Brain microvascular endothelial cell (primary cell): ENCODE results near the gene KCNG1.
A peak's percentile ranks its signal among the peaks of the same experiment; 100 is the strongest.

ENCODE experiments used
- DNase-seq: peaks from one replicate; pipeline ENCODE4 v3.0.0-alpha.2; 2020
- H3K27ac ChIP-seq: fragments of 250-450 bp; sonication (Bioruptor Pico); 2 replicates; pipeline ENCODE4 v1.5.1; 2020; ENCODE audit warnings: mild to moderate bottlenecking, moderate library complexity
- H3K27me3 ChIP-seq: fragments of 250-450 bp; sonication (Bioruptor Pico); replicated peaks from 2 replicates; pipeline ENCODE4 v1.5.1; 2020; ENCODE audit warnings: mild to moderate bottlenecking
- H3K36me3 ChIP-seq: fragments of 250-450 bp; sonication (Bioruptor Pico); replicated peaks from 2 replicates; pipeline ENCODE4 v1.5.1; 2020; ENCODE audit warnings: mild to moderate bottlenecking
- H3K4me3 ChIP-seq: 2 replicates; pipeline ENCODE4 v1.5.1; 2011; ENCODE audit warnings: low read depth, mild to moderate bottlenecking, control low read depth, low read length, moderate library complexity
- CTCF ChIP-seq: IDR thresholded peaks from 2 replicates; pipeline ENCODE4 v1.5.1; 2011; ENCODE audit warnings: low read depth, mild to moderate bottlenecking, moderate library complexity, low read length, control low read depth, inconsistent platforms; ENCODE audit errors: missing control alignments
- in situ Hi-C: cut with HindIII; loops from 2 replicates; pipeline ENCODE4 v1.10.0; 2017; ENCODE audit warnings: low sequenced_read_pairs, low pct_ligation_motif_present

The KCNG1 gene

GRCh38 chr20:51014797-51015722, 7.8 kb downstream of the KCNG1 start:
- Histone ChIP-seq H3K27ac (no peak overlapping the region), H3K36me3 (peaks cover 57% of the 10 kb centered on the region), H3K27me3 (no peaks in the 10 kb centered on the region), H3K4me3 (no peak overlapping the region)
- DNase-seq = peak; percentile 62
- in situ Hi-C loops = no loop called here
- peak; percentile 92 for TF ChIP-seq CTCF

GRCh38 chr20:51013577-51014330, 9.2 kb downstream of the KCNG1 start:
- TF ChIP-seq CTCF = no peak
- no peaks in the 10 kb centered on the region for H3K27me3 ChIP-seq
- no peak overlapping the region for H3K4me3 ChIP-seq
- no peak for DNase-seq
- H3K36me3 ChIP-seq = peaks cover 63% of the 10 kb centered on the region
- H3K27ac ChIP-seq = no peak overlapping the region
- in situ Hi-C loops = no loop called here

- in situ Hi-C loops = no loop called here
- no peak for TF ChIP-seq CTCF
- Histone ChIP-seq H3K36me3 (peaks cover 62% of the 10 kb centered on the region), H3K4me3 (no peak overlapping the region), H3K27ac (no peak overlapping the region), H3K27me3 (no peaks in the 10 kb centered on the region)
- no peak for DNase-seq
These were observed 10.6 kb downstream of the KCNG1 start for GRCh38 chr20:51012357-51012756.

- in situ Hi-C loops = no loop called here
- no peak for DNase-seq
- Histone ChIP-seq H3K36me3 (peaks cover 60% of the 10 kb centered on the region), H3K4me3 (no peak overlapping the region), H3K27ac (no peak overlapping the region), H3K27me3 (no peaks in the 10 kb centered on the region)
- TF ChIP-seq CTCF = no peak
These were observed 11.4 kb downstream of the KCNG1 start for GRCh38 chr20:51011479-51011878.

GRCh38 chr20:51010932-51011331, 12.0 kb downstream of the KCNG1 start:
- no peak overlapping the region for H3K4me3 ChIP-seq
- no peak overlapping the region for H3K27ac ChIP-seq
- in situ Hi-C loops = no loop called here
- no peaks in the 10 kb centered on the region for H3K27me3 ChIP-seq
- no peak for TF ChIP-seq CTCF
- DNase-seq = no peak
- H3K36me3 ChIP-seq = peaks cover 62% of the 10 kb centered on the region
